ENCODE measurements around the gene LRRC8A. TPM values are rescaled to one million over a fixed set of nuclear protein-coding genes. Genes with fewer than 3 reads are reported as not detected.

LRRC8A gene
- total and polyA plus RNA-seq, 2 experiments from 2014 or later, result 37.3 to 80.5 TPM

- TF ChIP-seq, protein P1, sequence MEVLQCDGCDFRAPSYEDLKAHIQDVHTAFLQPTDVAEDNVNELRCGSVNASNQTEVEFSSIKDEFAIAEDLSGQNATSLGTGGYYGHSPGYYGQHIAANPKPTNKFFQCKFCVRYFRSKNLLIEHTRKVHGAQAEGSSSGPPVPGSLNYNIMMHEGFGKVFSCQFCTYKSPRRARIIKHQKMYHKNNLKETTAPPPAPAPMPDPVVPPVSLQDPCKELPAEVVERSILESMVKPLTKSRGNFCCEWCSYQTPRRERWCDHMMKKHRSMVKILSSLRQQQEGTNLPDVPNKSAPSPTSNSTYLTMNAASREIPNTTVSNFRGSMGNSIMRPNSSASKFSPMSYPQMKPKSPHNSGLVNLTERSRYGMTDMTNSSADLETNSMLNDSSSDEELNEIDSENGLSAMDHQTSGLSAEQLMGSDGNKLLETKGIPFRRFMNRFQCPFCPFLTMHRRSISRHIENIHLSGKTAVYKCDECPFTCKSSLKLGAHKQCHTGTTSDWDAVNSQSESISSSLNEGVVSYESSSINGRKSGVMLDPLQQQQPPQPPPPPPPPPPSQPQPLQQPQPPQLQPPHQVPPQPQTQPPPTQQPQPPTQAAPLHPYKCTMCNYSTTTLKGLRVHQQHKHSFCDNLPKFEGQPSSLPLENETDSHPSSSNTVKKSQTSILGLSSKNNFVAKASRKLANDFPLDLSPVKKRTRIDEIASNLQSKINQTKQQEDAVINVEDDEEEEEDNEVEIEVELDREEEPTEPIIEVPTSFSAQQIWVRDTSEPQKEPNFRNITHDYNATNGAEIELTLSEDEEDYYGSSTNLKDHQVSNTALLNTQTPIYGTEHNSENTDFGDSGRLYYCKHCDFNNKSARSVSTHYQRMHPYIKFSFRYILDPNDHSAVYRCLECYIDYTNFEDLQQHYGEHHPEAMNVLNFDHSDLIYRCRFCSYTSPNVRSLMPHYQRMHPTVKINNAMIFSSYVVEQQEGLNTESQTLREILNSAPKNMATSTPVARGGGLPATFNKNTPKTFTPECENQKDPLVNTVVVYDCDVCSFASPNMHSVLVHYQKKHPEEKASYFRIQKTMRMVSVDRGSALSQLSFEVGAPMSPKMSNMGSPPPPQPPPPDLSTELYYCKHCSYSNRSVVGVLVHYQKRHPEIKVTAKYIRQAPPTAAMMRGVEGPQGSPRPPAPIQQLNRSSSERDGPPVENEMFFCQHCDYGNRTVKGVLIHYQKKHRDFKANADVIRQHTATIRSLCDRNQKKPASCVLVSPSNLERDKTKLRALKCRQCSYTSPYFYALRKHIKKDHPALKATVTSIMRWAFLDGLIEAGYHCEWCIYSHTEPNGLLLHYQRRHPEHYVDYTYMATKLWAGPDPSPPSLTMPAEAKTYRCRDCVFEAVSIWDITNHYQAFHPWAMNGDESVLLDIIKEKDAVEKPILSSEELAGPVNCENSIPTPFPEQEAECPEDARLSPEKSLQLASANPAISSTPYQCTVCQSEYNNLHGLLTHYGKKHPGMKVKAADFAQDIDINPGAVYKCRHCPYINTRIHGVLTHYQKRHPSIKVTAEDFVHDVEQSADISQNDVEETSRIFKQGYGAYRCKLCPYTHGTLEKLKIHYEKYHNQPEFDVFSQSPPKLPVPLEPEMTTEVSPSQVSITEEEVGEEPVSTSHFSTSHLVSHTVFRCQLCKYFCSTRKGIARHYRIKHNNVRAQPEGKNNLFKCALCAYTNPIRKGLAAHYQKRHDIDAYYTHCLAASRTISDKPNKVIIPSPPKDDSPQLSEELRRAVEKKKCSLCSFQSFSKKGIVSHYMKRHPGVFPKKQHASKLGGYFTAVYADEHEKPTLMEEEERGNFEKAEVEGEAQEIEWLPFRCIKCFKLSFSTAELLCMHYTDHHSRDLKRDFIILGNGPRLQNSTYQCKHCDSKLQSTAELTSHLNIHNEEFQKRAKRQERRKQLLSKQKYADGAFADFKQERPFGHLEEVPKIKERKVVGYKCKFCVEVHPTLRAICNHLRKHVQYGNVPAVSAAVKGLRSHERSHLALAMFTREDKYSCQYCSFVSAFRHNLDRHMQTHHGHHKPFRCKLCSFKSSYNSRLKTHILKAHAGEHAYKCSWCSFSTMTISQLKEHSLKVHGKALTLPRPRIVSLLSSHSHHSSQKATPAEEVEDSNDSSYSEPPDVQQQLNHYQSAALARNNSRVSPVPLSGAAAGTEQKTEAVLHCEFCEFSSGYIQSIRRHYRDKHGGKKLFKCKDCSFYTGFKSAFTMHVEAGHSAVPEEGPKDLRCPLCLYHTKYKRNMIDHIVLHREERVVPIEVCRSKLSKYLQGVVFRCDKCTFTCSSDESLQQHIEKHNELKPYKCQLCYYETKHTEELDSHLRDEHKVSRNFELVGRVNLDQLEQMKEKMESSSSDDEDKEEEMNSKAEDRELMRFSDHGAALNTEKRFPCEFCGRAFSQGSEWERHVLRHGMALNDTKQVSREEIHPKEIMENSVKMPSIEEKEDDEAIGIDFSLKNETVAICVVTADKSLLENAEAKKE (CRISPR knock-in tag; IDR thresholded peaks at IDR 0.05), result no peak
- TF ChIP-seq, protein P2, sequence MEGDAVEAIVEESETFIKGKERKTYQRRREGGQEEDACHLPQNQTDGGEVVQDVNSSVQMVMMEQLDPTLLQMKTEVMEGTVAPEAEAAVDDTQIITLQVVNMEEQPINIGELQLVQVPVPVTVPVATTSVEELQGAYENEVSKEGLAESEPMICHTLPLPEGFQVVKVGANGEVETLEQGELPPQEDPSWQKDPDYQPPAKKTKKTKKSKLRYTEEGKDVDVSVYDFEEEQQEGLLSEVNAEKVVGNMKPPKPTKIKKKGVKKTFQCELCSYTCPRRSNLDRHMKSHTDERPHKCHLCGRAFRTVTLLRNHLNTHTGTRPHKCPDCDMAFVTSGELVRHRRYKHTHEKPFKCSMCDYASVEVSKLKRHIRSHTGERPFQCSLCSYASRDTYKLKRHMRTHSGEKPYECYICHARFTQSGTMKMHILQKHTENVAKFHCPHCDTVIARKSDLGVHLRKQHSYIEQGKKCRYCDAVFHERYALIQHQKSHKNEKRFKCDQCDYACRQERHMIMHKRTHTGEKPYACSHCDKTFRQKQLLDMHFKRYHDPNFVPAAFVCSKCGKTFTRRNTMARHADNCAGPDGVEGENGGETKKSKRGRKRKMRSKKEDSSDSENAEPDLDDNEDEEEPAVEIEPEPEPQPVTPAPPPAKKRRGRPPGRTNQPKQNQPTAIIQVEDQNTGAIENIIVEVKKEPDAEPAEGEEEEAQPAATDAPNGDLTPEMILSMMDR (conservative IDR thresholded peaks at IDR 0.05; ENCODE audit: low read depth in 2 of 2), result no peak
- no peak for TF ChIP-seq EZH2phosphoT487 (IDR thresholded peaks at IDR 0.05; ENCODE audit: unreplicated experiment)
- TF ChIP-seq NANOG (IDR thresholded peaks at IDR 0.05; ENCODE audit: borderline replicate concordance), result no peak
- TF ChIP-seq ZNF114 (CRISPR knock-in tag; IDR thresholded peaks at IDR 0.05), result no peak
- TF ChIP-seq, protein P3, sequence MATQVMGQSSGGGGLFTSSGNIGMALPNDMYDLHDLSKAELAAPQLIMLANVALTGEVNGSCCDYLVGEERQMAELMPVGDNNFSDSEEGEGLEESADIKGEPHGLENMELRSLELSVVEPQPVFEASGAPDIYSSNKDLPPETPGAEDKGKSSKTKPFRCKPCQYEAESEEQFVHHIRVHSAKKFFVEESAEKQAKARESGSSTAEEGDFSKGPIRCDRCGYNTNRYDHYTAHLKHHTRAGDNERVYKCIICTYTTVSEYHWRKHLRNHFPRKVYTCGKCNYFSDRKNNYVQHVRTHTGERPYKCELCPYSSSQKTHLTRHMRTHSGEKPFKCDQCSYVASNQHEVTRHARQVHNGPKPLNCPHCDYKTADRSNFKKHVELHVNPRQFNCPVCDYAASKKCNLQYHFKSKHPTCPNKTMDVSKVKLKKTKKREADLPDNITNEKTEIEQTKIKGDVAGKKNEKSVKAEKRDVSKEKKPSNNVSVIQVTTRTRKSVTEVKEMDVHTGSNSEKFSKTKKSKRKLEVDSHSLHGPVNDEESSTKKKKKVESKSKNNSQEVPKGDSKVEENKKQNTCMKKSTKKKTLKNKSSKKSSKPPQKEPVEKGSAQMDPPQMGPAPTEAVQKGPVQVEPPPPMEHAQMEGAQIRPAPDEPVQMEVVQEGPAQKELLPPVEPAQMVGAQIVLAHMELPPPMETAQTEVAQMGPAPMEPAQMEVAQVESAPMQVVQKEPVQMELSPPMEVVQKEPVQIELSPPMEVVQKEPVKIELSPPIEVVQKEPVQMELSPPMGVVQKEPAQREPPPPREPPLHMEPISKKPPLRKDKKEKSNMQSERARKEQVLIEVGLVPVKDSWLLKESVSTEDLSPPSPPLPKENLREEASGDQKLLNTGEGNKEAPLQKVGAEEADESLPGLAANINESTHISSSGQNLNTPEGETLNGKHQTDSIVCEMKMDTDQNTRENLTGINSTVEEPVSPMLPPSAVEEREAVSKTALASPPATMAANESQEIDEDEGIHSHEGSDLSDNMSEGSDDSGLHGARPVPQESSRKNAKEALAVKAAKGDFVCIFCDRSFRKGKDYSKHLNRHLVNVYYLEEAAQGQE (IDR thresholded peaks at IDR 0.05; ENCODE audit: unreplicated experiment), result no peak
- TF ChIP-seq ZNF331 (CRISPR knock-in tag; IDR thresholded peaks at IDR 0.05; ENCODE audit: low read depth), result no peak
- no peak for TF ChIP-seq CREB1 (CRISPR knock-in tag; IDR thresholded peaks at IDR 0.05; ENCODE audit: low read depth)
- TF ChIP-seq EZH2 (IDR thresholded peaks at IDR 0.05; ENCODE audit: low read depth, unreplicated experiment), result no peak
Observed at GRCh38 chr9:128840524-128840923, 41.4 kb upstream of the LRRC8A start (continued).
